HEK293 (cell line): ENCODE results near the gene CASP6.

Experiments used
- CTCF ChIA-PET: fragments of 350-600 bp; formaldehyde crosslinking; extraction: SDS; loops from one replicate; lab custom pipeline; 2021; ENCODE audit warnings: antibody characterized with exemption; lab: Yijun Ruan, JAX
- POLR2A ChIA-PET: fragments of 300-600 bp; formaldehyde crosslinking; extraction: SDS; loops from one replicate; lab custom pipeline; 2020; ENCODE audit warnings: antibody characterized with exemption, inconsistent platforms; lab: Yijun Ruan, JAX
- H3K27ac ChIP-seq: fragments of 200-500 bp; sonication (Bioruptor generic); 2 replicates; pipeline ENCODE4 v1.5.1; 2014; ENCODE audit warnings: low read depth, low read length, control low read depth, inconsistent platforms; ENCODE audit errors: extremely low read depth
- H3K36me3 ChIP-seq, 2 experiments: fragments of 200-500 bp in 1 of 2; sonication (Bioruptor generic) in 1 of 2; 1 replicate in 1 of 2; 2 replicates in 1 of 2; pipeline ENCODE4 v1.5.1; 2014 to 2017; ENCODE audit warnings: inconsistent platforms in 2 of 2, low read length in 2 of 2; ENCODE audit not compliant: control insufficient read depth in 2 of 2, insufficient read depth in 1 of 2
- H3K4me1 ChIP-seq: fragments of 200-500 bp; sonication (Bioruptor generic); 2 replicates; pipeline ENCODE4 v1.5.1; 2014; ENCODE audit warnings: mild to moderate bottlenecking, low read length, inconsistent platforms; ENCODE audit not compliant: control insufficient read depth, insufficient read depth
- H3K4me3 ChIP-seq: 2 replicates; pipeline ENCODE4 v1.5.1; 2011; ENCODE audit warnings: low read depth, mild to moderate bottlenecking, control low read depth, low read length, moderate library complexity
- H3K9me3 ChIP-seq: fragments of 200-500 bp; sonication (Bioruptor generic); 2 replicates; pipeline ENCODE4 v1.5.1; 2014; ENCODE audit warnings: low read depth, low read length, inconsistent platforms; ENCODE audit not compliant: control insufficient read depth, insufficient read depth
- BCL11B ChIP-seq: fragments of 450-650 bp; formaldehyde crosslinking; IDR thresholded peaks from 2 replicates; pipeline ENCODE4 v1.5.1; 2016; ENCODE audit warnings: low read depth, missing biosample characterization, missing genetic modification characterization
- HIC1 ChIP-seq: fragments of 450-650 bp; formaldehyde crosslinking; IDR thresholded peaks from 2 replicates; pipeline ENCODE4 v1.5.1; 2016; ENCODE audit warnings: missing biosample characterization, missing genetic modification characterization
- KLF9 ChIP-seq: fragments of 450-650 bp; formaldehyde crosslinking; IDR thresholded peaks from 2 replicates; pipeline ENCODE4 v1.5.1; 2016; ENCODE audit warnings: missing biosample characterization, missing genetic modification characterization, low read depth
- MYNN ChIP-seq: fragments of 450-650 bp; formaldehyde crosslinking; IDR thresholded peaks from 2 replicates; pipeline ENCODE4 v1.5.1; 2016; ENCODE audit warnings: missing biosample characterization, missing genetic modification characterization, borderline replicate concordance
- RBAK ChIP-seq: fragments of 450-650 bp; formaldehyde crosslinking; IDR thresholded peaks from 2 replicates; pipeline ENCODE4 v1.5.1; 2016; ENCODE audit warnings: missing biosample characterization, missing genetic modification characterization
- TCF7L2 ChIP-seq: IDR thresholded peaks from 2 replicates; pipeline ENCODE4 v1.6.1; 2011; ENCODE audit warnings: low read depth, mild to moderate bottlenecking, inconsistent platforms, low read length, moderate library complexity, borderline replicate concordance
- ZBTB44 ChIP-seq: fragments of 450-650 bp; IDR thresholded peaks from 2 replicates; pipeline ENCODE4 v1.5.1; 2018; ENCODE audit warnings: missing biosample characterization, mild to moderate bottlenecking, missing genetic modification characterization
- ZNF121 ChIP-seq: fragments of 450-650 bp; formaldehyde crosslinking; IDR thresholded peaks from 2 replicates; pipeline ENCODE4 v1.5.1; 2016; ENCODE audit warnings: missing biosample characterization, missing genetic modification characterization
- ZNF2 ChIP-seq: fragments of 450-650 bp; formaldehyde crosslinking; IDR thresholded peaks from 2 replicates; pipeline ENCODE4 v1.5.1; 2016; ENCODE audit warnings: missing biosample characterization, missing genetic modification characterization
- ZNF202 ChIP-seq: fragments of 450-650 bp; formaldehyde crosslinking; IDR thresholded peaks from 2 replicates; pipeline ENCODE4 v1.5.1; 2016; ENCODE audit warnings: missing biosample characterization, missing genetic modification characterization, borderline replicate concordance
- ZNF221 ChIP-seq: fragments of 450-650 bp; formaldehyde crosslinking; IDR thresholded peaks from 2 replicates; pipeline ENCODE4 v1.5.1; 2017; ENCODE audit warnings: missing biosample characterization, missing genetic modification characterization, borderline replicate concordance
- ZNF239 ChIP-seq: fragments of 450-650 bp; formaldehyde crosslinking; IDR thresholded peaks from 2 replicates; pipeline ENCODE4 v1.5.1; 2016; ENCODE audit warnings: missing biosample characterization, missing genetic modification characterization
- ZNF335 ChIP-seq: fragments of 450-650 bp; formaldehyde crosslinking; conservative IDR thresholded peaks from 2 replicates; pipeline ENCODE4 v1.5.1; 2016; ENCODE audit warnings: missing biosample characterization, missing genetic modification characterization
- ZNF426 ChIP-seq: fragments of 450-650 bp; formaldehyde crosslinking; IDR thresholded peaks from 2 replicates; pipeline ENCODE4 v1.5.1; 2017; ENCODE audit warnings: missing biosample characterization, missing genetic modification characterization, mild to moderate bottlenecking, inconsistent platforms, moderate library complexity
- ZNF580 ChIP-seq: fragments of 450-650 bp; formaldehyde crosslinking; IDR thresholded peaks from 2 replicates; pipeline ENCODE4 v1.5.1; 2016; ENCODE audit warnings: missing biosample characterization, missing genetic modification characterization
- ZNF585B ChIP-seq: fragments of 450-650 bp; formaldehyde crosslinking; IDR thresholded peaks from 2 replicates; pipeline ENCODE4 v1.5.1; 2016; ENCODE audit warnings: missing biosample characterization, missing genetic modification characterization
- ZNF621 ChIP-seq: fragments of 450-650 bp; formaldehyde crosslinking; IDR thresholded peaks from 2 replicates; pipeline ENCODE4 v1.5.1; 2017; ENCODE audit warnings: missing biosample characterization, missing genetic modification characterization
- ZNF626 ChIP-seq: fragments of 450-650 bp; sonication (Bioruptor Pico); formaldehyde crosslinking; IDR thresholded peaks from 2 replicates; pipeline ENCODE4 v1.5.1; 2018; ENCODE audit warnings: missing biosample characterization, missing genetic modification characterization, inconsistent platforms
- ZNF777 ChIP-seq: fragments of 450-650 bp; formaldehyde crosslinking; IDR thresholded peaks from 2 replicates; pipeline ENCODE4 v1.5.1; 2017; ENCODE audit warnings: missing biosample characterization, missing genetic modification characterization, borderline replicate concordance
- ZNF791 ChIP-seq: fragments of 450-650 bp; formaldehyde crosslinking; IDR thresholded peaks from 2 replicates; pipeline ENCODE4 v1.5.1; 2016; ENCODE audit warnings: missing biosample characterization, missing genetic modification characterization
- ZNF830 ChIP-seq: fragments of 450-650 bp; IDR thresholded peaks from 2 replicates; pipeline ENCODE4 v1.5.0; 2018; ENCODE audit warnings: missing biosample characterization, missing genetic modification characterization, low read depth, mild to moderate bottlenecking, moderate library complexity
- TF ChIP-seq, protein P1 (sequence below): fragments of 450-650 bp; formaldehyde crosslinking; IDR thresholded peaks from 2 replicates; pipeline ENCODE4 v1.5.1; 2016; ENCODE audit warnings: missing biosample characterization, missing genetic modification characterization, borderline replicate concordance

CASP6 gene

DNA sequence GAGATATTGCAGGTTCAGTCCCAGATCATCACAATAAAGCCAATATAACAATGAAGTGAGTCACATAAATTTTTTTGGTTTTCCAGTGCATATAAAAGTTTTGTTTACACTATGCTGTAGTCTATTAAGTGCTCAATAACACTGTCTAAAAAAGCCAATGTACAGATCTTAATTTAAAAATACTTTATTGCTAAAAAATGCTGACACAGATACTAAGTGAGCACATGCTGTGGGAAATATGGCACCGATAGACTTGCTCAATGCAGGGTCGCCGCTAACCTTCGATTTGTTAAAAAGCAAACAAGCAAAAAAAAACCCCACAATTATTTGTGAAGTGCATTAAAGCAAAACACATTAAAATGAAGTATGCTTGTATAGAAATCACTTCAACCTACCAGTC is 16.4 kb upstream of the CASP6 start (continued):
- TF ChIP-seq ZBTB44 (tag by site-specific recombination) = no peak
- TF ChIP-seq ZNF626 = no peak
- TF ChIP-seq KLF9 (tag by site-specific recombination) = no peak

- H3K36me3 ChIP-seq = peaks cover 16 to 38% of the 10 kb centered on the region in 2 experiments
Measured at GRCh38 chr4:109718759-109719158, 15.5 kb upstream of the CASP6 start.

More at GRCh38 chr4:109718759-109719158, 15.5 kb upstream of the CASP6 start:
- ChIA-PET CTCF (interaction anchor here (1.0 kb wide), 1 partner anchor 15 kb away, joined by 4 read pairs; no protein-coding TSS in a partner anchor), POLR2A (no interaction called here)
- no peak for TF ChIP-seq ZNF626
- TF ChIP-seq RBAK (tag by site-specific recombination) = no peak
- TF ChIP-seq BCL11B = no peak
- TF ChIP-seq TCF7L2 = no peak
- TF ChIP-seq ZNF121 (tag by site-specific recombination) = no peak
- TF ChIP-seq ZNF791 = no peak
- no peak for TF ChIP-seq ZNF2
- TF ChIP-seq ZNF830 (tag by site-specific recombination) = no peak
- no peak for TF ChIP-seq ZNF585B
- TF ChIP-seq ZNF335 (tag by site-specific recombination) = no peak
- no peak for TF ChIP-seq ZNF239 (tag by site-specific recombination)
- no peak for TF ChIP-seq ZNF426
- TF ChIP-seq ZNF580 (tag by site-specific recombination) = no peak
- TF ChIP-seq, protein P1, sequence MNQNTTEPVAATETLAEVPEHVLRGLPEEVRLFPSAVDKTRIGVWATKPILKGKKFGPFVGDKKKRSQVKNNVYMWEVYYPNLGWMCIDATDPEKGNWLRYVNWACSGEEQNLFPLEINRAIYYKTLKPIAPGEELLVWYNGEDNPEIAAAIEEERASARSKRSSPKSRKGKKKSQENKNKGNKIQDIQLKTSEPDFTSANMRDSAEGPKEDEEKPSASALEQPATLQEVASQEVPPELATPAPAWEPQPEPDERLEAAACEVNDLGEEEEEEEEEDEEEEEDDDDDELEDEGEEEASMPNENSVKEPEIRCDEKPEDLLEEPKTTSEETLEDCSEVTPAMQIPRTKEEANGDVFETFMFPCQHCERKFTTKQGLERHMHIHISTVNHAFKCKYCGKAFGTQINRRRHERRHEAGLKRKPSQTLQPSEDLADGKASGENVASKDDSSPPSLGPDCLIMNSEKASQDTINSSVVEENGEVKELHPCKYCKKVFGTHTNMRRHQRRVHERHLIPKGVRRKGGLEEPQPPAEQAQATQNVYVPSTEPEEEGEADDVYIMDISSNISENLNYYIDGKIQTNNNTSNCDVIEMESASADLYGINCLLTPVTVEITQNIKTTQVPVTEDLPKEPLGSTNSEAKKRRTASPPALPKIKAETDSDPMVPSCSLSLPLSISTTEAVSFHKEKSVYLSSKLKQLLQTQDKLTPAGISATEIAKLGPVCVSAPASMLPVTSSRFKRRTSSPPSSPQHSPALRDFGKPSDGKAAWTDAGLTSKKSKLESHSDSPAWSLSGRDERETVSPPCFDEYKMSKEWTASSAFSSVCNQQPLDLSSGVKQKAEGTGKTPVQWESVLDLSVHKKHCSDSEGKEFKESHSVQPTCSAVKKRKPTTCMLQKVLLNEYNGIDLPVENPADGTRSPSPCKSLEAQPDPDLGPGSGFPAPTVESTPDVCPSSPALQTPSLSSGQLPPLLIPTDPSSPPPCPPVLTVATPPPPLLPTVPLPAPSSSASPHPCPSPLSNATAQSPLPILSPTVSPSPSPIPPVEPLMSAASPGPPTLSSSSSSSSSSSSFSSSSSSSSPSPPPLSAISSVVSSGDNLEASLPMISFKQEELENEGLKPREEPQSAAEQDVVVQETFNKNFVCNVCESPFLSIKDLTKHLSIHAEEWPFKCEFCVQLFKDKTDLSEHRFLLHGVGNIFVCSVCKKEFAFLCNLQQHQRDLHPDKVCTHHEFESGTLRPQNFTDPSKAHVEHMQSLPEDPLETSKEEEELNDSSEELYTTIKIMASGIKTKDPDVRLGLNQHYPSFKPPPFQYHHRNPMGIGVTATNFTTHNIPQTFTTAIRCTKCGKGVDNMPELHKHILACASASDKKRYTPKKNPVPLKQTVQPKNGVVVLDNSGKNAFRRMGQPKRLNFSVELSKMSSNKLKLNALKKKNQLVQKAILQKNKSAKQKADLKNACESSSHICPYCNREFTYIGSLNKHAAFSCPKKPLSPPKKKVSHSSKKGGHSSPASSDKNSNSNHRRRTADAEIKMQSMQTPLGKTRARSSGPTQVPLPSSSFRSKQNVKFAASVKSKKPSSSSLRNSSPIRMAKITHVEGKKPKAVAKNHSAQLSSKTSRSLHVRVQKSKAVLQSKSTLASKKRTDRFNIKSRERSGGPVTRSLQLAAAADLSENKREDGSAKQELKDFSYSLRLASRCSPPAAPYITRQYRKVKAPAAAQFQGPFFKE (tag by site-specific recombination) = no peak
- TF ChIP-seq ZNF777 (tag by site-specific recombination) = no peak
- no peak for TF ChIP-seq HIC1 (tag by site-specific recombination)
- no peak for TF ChIP-seq MYNN (tag by site-specific recombination)
- TF ChIP-seq ZNF202 (tag by site-specific recombination) = no peak
- no peak for TF ChIP-seq ZNF221 (tag by site-specific recombination)
- TF ChIP-seq ZNF621 = no peak
- TF ChIP-seq, all 188 proteins: peak for 0
- H3K4me3 ChIP-seq = no peak overlapping the region
- H3K4me1 ChIP-seq = no peaks in the 10 kb centered on the region
- no peak overlapping the region for H3K27ac ChIP-seq
- H3K9me3 ChIP-seq = no peaks in the 10 kb centered on the region
